ENCODE data around the gene SETD1A.

GRCh38 chr16:31016018-31016417 is 58.5 kb downstream of the SETD1A start:
- TF ChIP-seq POLR2A (IDR thresholded peaks at IDR 0.05) (no peak), CTCF (IDR thresholded peaks at IDR 0.05) (no peak)

Data from adrenal gland (tissue), 5 donors.